Measurements from ENCODE around the gene GDI1. TPM values are rescaled to one million over a fixed set of nuclear protein-coding genes. Genes with fewer than 3 reads are reported as not detected.

The GDI1 gene
- total RNA-seq, 1 donor from 2014 or later, result 67.4 TPM

DNA sequence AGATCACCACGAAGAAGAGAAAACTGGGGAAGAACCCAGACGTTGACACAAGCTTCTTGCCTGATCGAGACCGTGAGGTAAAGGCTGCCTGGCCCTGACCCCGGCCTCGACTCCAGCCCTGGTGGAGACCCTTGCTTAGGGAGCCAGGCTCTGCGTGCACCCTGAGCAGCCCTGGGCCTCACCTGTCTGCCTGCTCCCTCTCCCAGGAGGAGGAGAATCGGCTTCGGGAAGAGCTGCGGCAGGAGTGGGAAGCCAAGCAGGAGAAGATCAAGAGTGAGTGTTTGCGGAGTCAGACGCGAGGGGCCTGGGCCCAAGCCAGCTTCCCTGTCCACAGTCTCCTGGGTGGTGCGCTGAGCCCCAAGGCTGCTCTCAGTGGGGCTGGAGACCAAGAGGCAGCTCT lies 11.5 kb downstream of the GDI1 start:
- H3K36me3 ChIP-seq, result peaks cover 26 to 28% of the 10 kb centered on the region in 2 donors
- intact Hi-C loops (cut with DNase I), result no loop called here
- no peaks in the 10 kb centered on the region for H3K9me3 ChIP-seq

DNA sequence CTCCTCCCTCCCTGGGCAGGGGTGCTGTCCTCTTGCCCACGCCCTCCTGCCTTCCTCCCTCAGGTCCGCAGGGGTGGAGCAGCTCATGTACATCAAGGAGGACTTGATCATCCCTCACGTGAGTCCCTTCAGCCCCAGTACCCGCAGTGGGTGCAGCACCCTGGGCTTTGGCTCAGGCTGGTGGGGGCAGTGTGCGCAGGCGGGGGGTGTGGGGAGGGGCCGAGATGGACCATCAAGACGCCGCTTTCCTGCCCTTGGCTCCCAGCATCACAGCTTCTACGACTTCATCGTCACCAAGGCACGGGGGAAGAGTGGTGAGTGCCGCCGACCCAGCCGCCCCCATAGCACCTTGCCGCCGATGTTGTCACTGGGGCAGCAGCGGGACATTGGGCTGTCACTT lies 12.7 kb downstream of the GDI1 start:
- Histone ChIP-seq H3K9me3 (no peaks in the 10 kb centered on the region), H3K4me1 (peaks cover 0 to 7% of the 10 kb centered on the region in 2 donors), H3K36me3 (peaks cover 26 to 28% of the 10 kb centered on the region in 2 donors), H3K4me3 (no peak overlapping the region), H3K27me3 (no peaks in the 10 kb centered on the region), H3K27ac (no peak overlapping the region)
- DNase-seq (ENCODE audit: low spot score in 2 of 2), result no peak
- TF ChIP-seq, protein P1, sequence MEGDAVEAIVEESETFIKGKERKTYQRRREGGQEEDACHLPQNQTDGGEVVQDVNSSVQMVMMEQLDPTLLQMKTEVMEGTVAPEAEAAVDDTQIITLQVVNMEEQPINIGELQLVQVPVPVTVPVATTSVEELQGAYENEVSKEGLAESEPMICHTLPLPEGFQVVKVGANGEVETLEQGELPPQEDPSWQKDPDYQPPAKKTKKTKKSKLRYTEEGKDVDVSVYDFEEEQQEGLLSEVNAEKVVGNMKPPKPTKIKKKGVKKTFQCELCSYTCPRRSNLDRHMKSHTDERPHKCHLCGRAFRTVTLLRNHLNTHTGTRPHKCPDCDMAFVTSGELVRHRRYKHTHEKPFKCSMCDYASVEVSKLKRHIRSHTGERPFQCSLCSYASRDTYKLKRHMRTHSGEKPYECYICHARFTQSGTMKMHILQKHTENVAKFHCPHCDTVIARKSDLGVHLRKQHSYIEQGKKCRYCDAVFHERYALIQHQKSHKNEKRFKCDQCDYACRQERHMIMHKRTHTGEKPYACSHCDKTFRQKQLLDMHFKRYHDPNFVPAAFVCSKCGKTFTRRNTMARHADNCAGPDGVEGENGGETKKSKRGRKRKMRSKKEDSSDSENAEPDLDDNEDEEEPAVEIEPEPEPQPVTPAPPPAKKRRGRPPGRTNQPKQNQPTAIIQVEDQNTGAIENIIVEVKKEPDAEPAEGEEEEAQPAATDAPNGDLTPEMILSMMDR (IDR thresholded peaks at IDR 0.05), result no peak
- intact Hi-C loops (cut with DNase I), result no loop called here

More for the DNA sequence above, 11.5 kb downstream of the GDI1 start:
- no peak for DNase-seq (ENCODE audit: low spot score in 2 of 2)
- H3K27me3 ChIP-seq, result no peaks in the 10 kb centered on the region
- no peak overlapping the region for H3K4me3 ChIP-seq
- no peak overlapping the region for H3K27ac ChIP-seq
- TF ChIP-seq, protein P1 (IDR thresholded peaks at IDR 0.05), result no peak
- peaks cover 0 to 12% of the 10 kb centered on the region in 2 donors for H3K4me1 ChIP-seq

DNA sequence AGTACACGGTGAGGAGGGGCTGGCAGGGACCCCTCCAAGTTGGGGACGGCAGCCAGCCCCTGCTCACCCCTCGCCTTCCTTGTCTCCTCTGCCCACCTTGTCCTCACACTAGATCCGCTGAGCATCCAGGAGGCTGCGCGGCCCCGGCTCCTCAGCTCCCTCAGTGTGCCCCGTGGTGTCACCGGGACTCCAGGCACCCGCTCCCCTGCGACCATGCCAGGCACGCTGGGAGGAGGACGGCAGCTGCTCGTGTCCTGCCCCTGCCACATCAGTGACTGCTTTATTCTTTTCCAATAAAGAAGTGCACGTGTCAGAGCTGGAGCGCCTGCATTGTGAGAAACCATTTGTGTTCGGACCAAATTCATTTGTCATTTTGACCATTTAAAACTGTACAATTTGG lies 13.4 kb downstream of the GDI1 start:
- no peak overlapping the region for H3K27ac ChIP-seq
- peaks cover 0 to 1% of the 10 kb centered on the region in 2 donors for H3K4me1 ChIP-seq
- H3K9me3 ChIP-seq, result no peaks in the 10 kb centered on the region
- no peak for DNase-seq (ENCODE audit: low spot score in 2 of 2)
- no peak overlapping the region for H3K4me3 ChIP-seq
- TF ChIP-seq, protein P1 (IDR thresholded peaks at IDR 0.05), result no peak
- peaks cover 26 to 28% of the 10 kb centered on the region in 2 donors for H3K36me3 ChIP-seq
- intact Hi-C loops (cut with DNase I), result no loop called here
- H3K27me3 ChIP-seq, result no peaks in the 10 kb centered on the region

DNA sequence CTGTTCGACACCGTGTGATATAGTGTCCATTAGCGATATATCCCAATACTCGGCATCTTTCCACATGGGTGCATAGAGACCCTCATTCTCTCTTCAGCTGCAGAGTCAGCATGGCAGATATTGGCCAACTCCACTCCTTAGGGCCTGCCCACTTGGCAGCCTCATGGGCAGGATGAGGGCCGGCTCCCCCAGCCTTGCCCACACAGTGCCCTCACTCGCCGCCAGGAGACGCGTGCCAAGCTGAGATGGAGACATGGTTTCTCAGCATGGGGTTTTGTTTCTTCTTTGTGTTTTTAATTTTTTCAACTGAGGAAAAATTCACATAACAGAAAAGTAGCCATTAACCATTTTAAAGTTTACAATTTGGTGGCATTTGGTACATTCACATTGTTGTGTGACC lies 15.9 kb downstream of the GDI1 start:
- TF ChIP-seq, protein P1 (IDR thresholded peaks at IDR 0.05), result no peak
- H3K4me3 ChIP-seq, result no peak overlapping the region

DNA sequence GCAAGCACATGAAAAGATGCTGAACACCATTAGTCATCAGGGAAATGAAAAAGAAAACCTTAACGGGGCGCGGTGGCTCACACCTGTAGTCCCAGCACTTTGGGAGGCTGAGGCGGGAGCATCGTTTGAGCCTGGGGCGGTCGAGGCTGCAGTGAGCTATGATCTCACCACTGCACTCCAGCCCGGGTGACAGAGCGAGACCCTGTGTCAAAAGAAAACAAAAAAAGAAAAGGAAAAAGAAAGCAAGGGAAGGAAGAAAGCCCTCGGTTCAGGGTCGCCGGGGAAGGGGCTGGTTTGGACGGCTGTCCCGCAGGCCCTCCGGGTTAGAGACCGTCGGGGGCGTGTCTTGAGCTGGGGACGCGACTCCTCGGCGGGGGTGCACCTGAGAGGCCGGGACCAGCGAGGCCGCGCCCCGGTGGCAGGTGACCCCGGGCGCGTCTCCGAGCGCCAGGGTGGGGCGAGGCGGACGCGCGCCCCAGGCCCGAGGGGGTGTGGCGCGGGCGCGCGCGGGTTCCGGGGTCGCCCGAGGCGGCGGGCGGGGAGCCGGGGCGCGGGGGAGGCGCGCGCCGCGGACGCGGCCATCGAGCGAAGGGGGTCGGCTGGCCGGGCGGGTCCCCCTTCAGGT lies 20.6 kb downstream of the GDI1 start:
- intact Hi-C loops (cut with DNase I), result no loop called here
- Histone ChIP-seq H3K27ac (peak overlapping the region in 1 of 2 donors; percentile 82), H3K4me1 (no peaks in the 10 kb centered on the region), H3K4me3 (peak overlapping the region; percentile 60 to 89), H3K27me3 (no peaks in the 10 kb centered on the region), H3K9me3 (no peaks in the 10 kb centered on the region), H3K36me3 (no peaks in the 10 kb centered on the region)
- TF ChIP-seq, protein P1 (IDR thresholded peaks at IDR 0.05), result no peak
- no peak for DNase-seq (ENCODE audit: low spot score in 2 of 2)

More for the DNA sequence above, 15.9 kb downstream of the GDI1 start:
- DNase-seq (ENCODE audit: low spot score in 2 of 2), result no peak
- Histone ChIP-seq H3K36me3 (peaks cover 26 to 28% of the 10 kb centered on the region in 2 donors), H3K27me3 (no peaks in the 10 kb centered on the region), H3K27ac (no peak overlapping the region), H3K9me3 (no peaks in the 10 kb centered on the region), H3K4me1 (no peaks in the 10 kb centered on the region)
- intact Hi-C loops (cut with DNase I), result no loop called here

Measured in ascending aorta (tissue), 2 donors.